AG10803 (cell line): ENCODE data around the gene OGFOD3.
"Not testable (repeated sequence)": the region's sequence is repeated elsewhere in the genome, so short reads cannot be mapped to it uniquely, and the experiment has no call there.

ENCODE experiments used
- DNase-seq: peaks from one replicate; pipeline ENCODE4 v3.0.0; 2010; ENCODE audit warnings: low read depth
- H3K4me3 ChIP-seq: 2 replicates; pipeline ENCODE4 v1.5.1; 2011; ENCODE audit warnings: mild to moderate bottlenecking, low read length, control low read depth
- CTCF ChIP-seq: conservative IDR thresholded peaks from 2 replicates; pipeline ENCODE4 v1.5.1; 2011; ENCODE audit warnings: mild to moderate bottlenecking, low read length, control low read depth, inconsistent platforms

OGFOD3 gene

DNA sequence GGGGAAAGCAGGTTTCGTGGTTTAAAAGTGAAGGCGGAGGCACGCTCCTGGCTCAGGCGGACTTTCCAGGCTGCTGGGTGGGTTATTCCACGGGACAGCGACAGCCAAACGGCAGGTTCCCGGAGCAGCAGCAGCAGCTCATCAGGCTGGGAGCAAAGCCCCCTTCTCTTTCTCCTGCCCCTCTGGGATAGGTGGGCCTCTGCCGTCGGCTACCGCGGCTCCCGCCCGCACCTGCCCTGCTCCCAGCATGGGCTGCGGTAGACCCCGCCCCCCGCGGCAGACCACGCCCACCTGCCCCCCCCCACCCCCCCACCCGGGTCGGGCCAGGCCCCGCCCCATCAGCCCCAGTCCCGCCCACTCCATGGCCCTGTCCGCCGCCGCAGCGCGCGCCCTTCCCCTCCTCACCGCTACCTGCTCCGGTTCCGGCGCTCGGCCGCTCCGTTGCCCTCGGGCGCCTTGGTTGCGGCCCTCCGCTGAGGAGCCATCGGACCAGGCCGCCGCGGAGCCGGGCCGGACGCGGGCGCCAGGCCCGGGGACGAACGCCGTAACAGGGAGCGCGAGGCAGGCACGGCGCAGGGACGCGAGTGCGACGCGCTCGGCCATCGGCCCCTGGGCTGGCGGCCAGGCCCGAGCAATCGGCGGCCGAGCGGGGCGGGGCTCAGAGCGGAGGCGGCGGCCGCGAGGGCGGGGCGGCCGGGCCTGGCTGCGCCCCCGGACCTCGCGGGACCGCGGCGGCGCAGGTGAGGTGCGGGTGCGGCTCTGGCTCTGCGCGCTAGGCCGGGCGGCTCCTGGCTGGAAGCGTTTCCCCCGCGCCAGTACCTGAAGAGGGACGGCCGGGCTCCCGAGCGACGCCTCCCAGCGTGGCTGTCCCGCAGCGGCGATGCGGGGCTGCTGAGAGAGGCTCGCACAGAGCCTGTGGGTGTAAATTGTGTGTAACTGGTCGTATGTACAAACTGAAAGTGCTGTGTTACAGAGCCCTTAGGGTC, at the start of gene OGFOD3, which contains the start of gene HEXD:
OGFOD3 (minus strand) TSS at position 586 of the 986 bp plus-strand sequence; CDS start at position 485, 101 bp downstream.
HEXD (plus strand) TSS at position 347 of the 986 bp plus-strand sequence. CDS start 1,453 bp downstream, outside the sequence.
- peak within 1 kb of the TSS; percentile 77 for H3K4me3 ChIP-seq
- DNase-seq, result peak; percentile 75
- TF ChIP-seq CTCF, result no peak

GRCh38 chr17:82465023-82465603, 46.7 kb upstream of the OGFOD3 start:
- no peak overlapping the region for H3K4me3 ChIP-seq
- DNase-seq, result no peak
- TF ChIP-seq CTCF, result no peak

DNA sequence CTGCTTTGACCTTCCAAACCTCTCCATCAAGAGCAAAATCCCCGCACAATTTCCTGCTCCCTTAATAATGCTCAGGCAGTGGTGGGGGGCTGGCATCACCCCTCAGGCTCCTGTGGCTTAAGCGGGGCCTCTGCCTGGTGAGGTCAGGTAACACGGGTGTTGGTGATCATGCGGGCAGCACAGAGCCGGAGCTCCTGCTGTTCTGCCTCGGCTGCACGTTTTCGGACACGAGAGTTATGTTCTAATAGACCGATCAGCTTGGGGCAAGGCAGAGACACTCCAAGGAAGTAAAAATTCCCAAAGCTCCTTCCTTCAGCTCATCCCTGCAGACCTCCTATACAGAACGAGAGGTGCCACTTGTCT, 46.2 kb upstream of the OGFOD3 start:
- no peak overlapping the region for H3K4me3 ChIP-seq
- no peak for TF ChIP-seq CTCF
- no peak for DNase-seq

GRCh38 chr17:82463925-82464566, 45.7 kb upstream of the OGFOD3 start:
- no peak overlapping the region for H3K4me3 ChIP-seq

GRCh38 chr17:82463391-82463790, 45.0 kb upstream of the OGFOD3 start:
- no peak for TF ChIP-seq CTCF
- DNase-seq, result no peak
- H3K4me3 ChIP-seq, result no peak overlapping the region

More at GRCh38 chr17:82463925-82464566, 45.7 kb upstream of the OGFOD3 start:
- TF ChIP-seq CTCF, result no peak
- no peak for DNase-seq

DNA sequence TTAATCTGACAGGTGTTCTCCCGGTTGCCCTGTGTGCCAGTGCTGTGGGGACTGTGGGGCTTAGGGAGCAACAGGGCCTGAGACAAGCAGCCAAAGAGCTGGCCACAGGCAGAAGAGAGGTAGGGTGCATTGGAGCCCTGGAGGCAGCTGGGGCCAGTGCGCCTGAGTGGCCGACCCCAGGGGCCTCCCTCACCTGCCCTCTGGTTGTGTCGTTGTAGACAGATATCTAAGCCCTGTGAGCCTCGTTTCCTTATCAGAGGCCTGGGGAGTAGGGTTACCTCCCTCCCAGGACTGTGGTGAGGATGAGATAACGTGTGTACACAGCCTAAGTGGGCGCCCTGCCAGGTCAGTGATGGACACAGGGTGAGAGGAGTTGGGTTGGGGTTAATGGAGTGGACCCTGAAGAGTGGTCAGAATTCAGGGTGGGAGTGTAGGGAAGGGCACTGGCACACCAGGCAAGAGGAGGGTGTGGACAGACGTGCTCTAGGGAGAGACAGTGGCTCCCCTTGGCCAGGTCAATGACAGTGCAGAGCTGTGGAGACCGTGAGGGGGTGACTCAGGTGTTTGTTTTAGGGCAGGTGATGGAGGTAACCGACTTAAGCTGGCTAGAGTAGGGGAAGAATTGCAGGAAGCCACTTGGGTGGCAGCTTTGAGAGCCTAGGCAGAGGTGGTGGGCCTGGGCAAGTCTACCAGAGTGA, 43.6 kb upstream of the OGFOD3 start:
- DNase-seq, result no peak
- TF ChIP-seq CTCF, result no peak
- H3K4me3 ChIP-seq, result no peak overlapping the region

DNA sequence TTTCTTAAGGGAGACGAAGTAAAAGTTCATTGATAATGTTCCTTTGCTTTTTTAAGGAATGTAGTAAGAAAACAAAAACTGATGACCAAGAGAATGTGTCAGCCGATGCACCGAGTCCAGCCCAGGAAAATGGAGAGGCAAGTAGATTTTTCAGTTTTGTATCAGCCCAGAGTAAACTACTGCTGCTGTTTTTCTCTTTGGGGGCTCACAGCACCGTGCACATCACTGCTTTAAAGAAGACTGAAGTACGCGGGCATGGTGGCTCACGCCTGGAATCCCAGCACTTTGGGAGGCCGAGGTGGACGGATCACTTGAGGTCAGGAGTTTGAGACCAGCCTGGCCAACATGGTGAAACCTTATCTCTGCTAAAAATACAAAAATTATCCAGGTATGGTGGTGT, 41.5 kb upstream of the OGFOD3 start:
- DNase-seq, result not testable (repeated sequence)

More for the DNA sequence above, 41.5 kb upstream of the OGFOD3 start:
- H3K4me3 ChIP-seq, result not testable (repeated sequence)
